ENCODE results near the gene SCGN.

GRCh38 chr6:25685896-25686295 lies 33.9 kb downstream of the SCGN start:
- TF ChIP-seq CTCF (conservative IDR thresholded peaks at IDR 0.05) (no peak), EZH2 (IDR thresholded peaks at IDR 0.05; ENCODE audit: low read depth) (no peak)

Data from PC-9 (cell line).